HCT116 (cell line): ENCODE data around the gene ZFAND6. TPM values are rescaled to one million over a fixed set of nuclear protein-coding genes. Genes with fewer than 3 reads are reported as not detected.

ENCODE experiments used
- ATAC-seq: fragments of 200-7000 bp; cut with Tn5 transposase; 2 replicates; pipeline ENCODE4 v1.9.1; 2020; ENCODE audit warnings: mild to moderate bottlenecking, moderate library complexity
- BruUV-seq: library from RNA; stranded (reverse); fragments of 400-500 nt; replicated peaks from 2 replicates; lab custom pipeline; 2021; lab: Mats Ljungman, UMichigan
- CTCF ChIA-PET: fragments of 300-600 bp; sonication (Branson Sonifier 250); formaldehyde crosslinking; loops from one replicate; lab custom pipeline; 2021; ENCODE audit warnings: antibody characterized with exemption; lab: Charles Lee
- POLR2A ChIA-PET: fragments of 300-600, 350-600 bp; sonication (Branson Sonifier 250); formaldehyde crosslinking; loops from one replicate; lab custom pipeline; 2021; ENCODE audit warnings: antibody characterized with exemption; lab: Charles Lee
- RAD21 ChIA-PET, 2 experiments: fragments of 300-600 bp; sonication (Branson Sonifier 250); formaldehyde crosslinking; loops; one replicate each; lab custom pipeline; 2023; ENCODE audit warnings: low total read pairs in 2 of 2; ENCODE audit not compliant: uncharacterized antibody in 2 of 2, unreplicated experiment in 2 of 2, low non-redundant PET in 1 of 2; lab: Charles Lee
- DNase-seq: peaks from one replicate; pipeline ENCODE4 v3.0.0-alpha.2; 2010; ENCODE audit warnings: low read depth, low spot score
- H2AFZ ChIP-seq: fragments of 200-600 bp; shearing (Covaris generic), sonication (generic); 2 replicates; pipeline ENCODE4 v1.6.1; 2017; ENCODE audit warnings: low read depth, mixed run types, mixed read lengths, antibody characterized with exemption, low read length; ENCODE audit not compliant: poor library complexity, severe bottlenecking
- H3K27ac ChIP-seq: 2 replicates; pipeline ENCODE4 v1.5.1; 2012; ENCODE audit warnings: low read depth, low read length
- H3K27me3 ChIP-seq: fragments of 200-600 bp; sonication (generic); 2 replicates; pipeline ENCODE4 v1.6.1; 2016; ENCODE audit warnings: mixed run types, low read length, mixed read lengths; ENCODE audit not compliant: insufficient read depth
- H3K36me3 ChIP-seq, 2 experiments: fragments of 200-500 bp in 1 of 2; fragments of 200-600 bp in 1 of 2; sonication (Bioruptor generic) in 1 of 2; sonication (generic) in 1 of 2; 2 replicates each; pipeline versions ENCODE4 v1.5.1 to v1.6.1; 2014 to 2016; ENCODE audit warnings: low read length in 2 of 2, inconsistent platforms in 1 of 2, mixed read lengths in 1 of 2, mixed run types in 1 of 2; ENCODE audit not compliant: insufficient read depth in 2 of 2, control insufficient read depth in 1 of 2
- H3K4me1 ChIP-seq, 2 experiments: fragments of 200-600 bp in 1 of 2; sonication (generic) in 1 of 2; 2 replicates each; pipeline versions ENCODE4 v1.5.1 to v1.6.1; 2012 to 2017; ENCODE audit warnings: low read length in 2 of 2, inconsistent platforms in 1 of 2, mild to moderate bottlenecking in 1 of 2, mixed read lengths in 1 of 2, mixed run types in 1 of 2, moderate library complexity in 1 of 2; ENCODE audit not compliant: insufficient read depth in 2 of 2, control insufficient read depth in 1 of 2
- H3K4me2 ChIP-seq: fragments of 200-600 bp; sonication (generic); 2 replicates; pipeline ENCODE4 v1.6.1; 2017; ENCODE audit warnings: mixed run types, low read length, mixed read lengths
- H3K4me3 ChIP-seq, 2 experiments: fragments of 200-600 bp in 1 of 2; sonication (generic) in 1 of 2; replicated peaks in 1 of 2; 2 replicates each; pipeline ENCODE4 v1.5.1; 2011 to 2016; ENCODE audit warnings: low read length in 2 of 2, control low read depth in 1 of 2, low read depth in 1 of 2, mild to moderate bottlenecking in 1 of 2, mixed read lengths in 1 of 2, mixed run types in 1 of 2
- H3K79me2 ChIP-seq: fragments of 200-600 bp; sonication (generic); 2 replicates; pipeline ENCODE4 v1.6.1; 2017; ENCODE audit warnings: mild to moderate bottlenecking, mixed run types, low read length, moderate library complexity, mixed read lengths; ENCODE audit not compliant: insufficient read depth
- H3K9ac ChIP-seq: fragments of 200-600 bp; sonication (generic); 2 replicates; pipeline ENCODE4 v1.6.1; 2016; ENCODE audit warnings: low read length, mixed read lengths
- H3K9me2 ChIP-seq: fragments of 200-600 bp; sonication (generic), shearing (Covaris generic); 2 replicates; pipeline ENCODE4 v1.6.1; 2017; ENCODE audit warnings: mixed run types, mild to moderate bottlenecking, moderate library complexity; ENCODE audit not compliant: insufficient read depth
- H3K9me3 ChIP-seq, 2 experiments: fragments of 200-500 bp in 1 of 2; fragments of 200-600 bp in 1 of 2; sonication (Bioruptor generic) in 1 of 2; sonication (generic) in 1 of 2; 2 replicates each; pipeline ENCODE4 v1.6.1; 2014 to 2017; ENCODE audit warnings: low read length in 2 of 2, mixed read lengths in 2 of 2, inconsistent platforms in 1 of 2, low read depth in 1 of 2, mild to moderate bottlenecking in 1 of 2, mixed run types in 1 of 2, moderate library complexity in 1 of 2; ENCODE audit not compliant: control insufficient read depth in 1 of 2, insufficient read depth in 1 of 2
- H4K20me1 ChIP-seq: fragments of 200-600 bp; sonication (generic), shearing (Covaris generic); 2 replicates; pipeline ENCODE4 v1.6.1; 2017; ENCODE audit warnings: mixed run types, mild to moderate bottlenecking, moderate library complexity; ENCODE audit not compliant: insufficient read depth
- CEBPB ChIP-seq: IDR thresholded peaks from 2 replicates; pipeline ENCODE4 v1.6.1; 2012; ENCODE audit warnings: low read depth
- EGR1 ChIP-seq: IDR thresholded peaks from 2 replicates; pipeline ENCODE4 v1.6.1; 2012; ENCODE audit warnings: low read depth
- ELF1 ChIP-seq: IDR thresholded peaks from 2 replicates; pipeline ENCODE4 v1.6.1; 2012; ENCODE audit warnings: low read depth, borderline replicate concordance
- EZH2 ChIP-seq: fragments of 200-600 bp; sonication (generic); IDR thresholded peaks from 2 replicates; pipeline ENCODE4 v1.6.1; 2017; ENCODE audit warnings: antibody characterized with exemption, mixed run types
- FOSL1 ChIP-seq: IDR thresholded peaks from 2 replicates; pipeline ENCODE4 v1.6.1; 2012; ENCODE audit warnings: low read depth
- MAX ChIP-seq: IDR thresholded peaks from 2 replicates; pipeline ENCODE4 v1.6.1; 2012
- POLR2A ChIP-seq: IDR thresholded peaks from 2 replicates; pipeline ENCODE4 v1.7.0; 2011; ENCODE audit warnings: borderline replicate concordance; ENCODE audit not compliant: insufficient read depth, insufficient read length; ENCODE audit errors: extremely low read depth
- POLR2AphosphoS5 ChIP-seq: IDR thresholded peaks from 2 replicates; pipeline ENCODE4 v1.6.1; 2011; ENCODE audit warnings: mild to moderate bottlenecking, low read depth, low read length, moderate library complexity
- RAD21 ChIP-seq: IDR thresholded peaks from 2 replicates; pipeline ENCODE4 v1.6.1; 2012; ENCODE audit warnings: low read depth, mild to moderate bottlenecking
- REST ChIP-seq: IDR thresholded peaks from 2 replicates; pipeline ENCODE4 v1.6.1; 2012; ENCODE audit warnings: low read depth
- SIN3A ChIP-seq: IDR thresholded peaks from 2 replicates; pipeline ENCODE4 v1.6.1; 2012; ENCODE audit warnings: low read depth
- SRF ChIP-seq: IDR thresholded peaks from 2 replicates; pipeline ENCODE4 v1.6.1; 2012; ENCODE audit warnings: low read depth
- YY1 ChIP-seq: IDR thresholded peaks from 2 replicates; pipeline ENCODE4 v1.6.1; 2011; ENCODE audit warnings: low read length, low read depth, moderate library complexity, mild to moderate bottlenecking; ENCODE audit not compliant: insufficient replicate concordance; ENCODE audit errors: extremely low read depth
- ZBTB33 ChIP-seq: IDR thresholded peaks from 2 replicates; pipeline ENCODE4 v1.6.1; 2011; ENCODE audit warnings: mild to moderate bottlenecking, low read length, moderate library complexity; ENCODE audit not compliant: insufficient replicate concordance; ENCODE audit errors: extremely low read depth
- ZFX ChIP-seq: fragments of 450-650 bp; IDR thresholded peaks from 2 replicates; pipeline ENCODE4 v1.6.1; 2017
- ZNF274 ChIP-seq: fragments of 200-500 bp; sonication (Bioruptor generic); IDR thresholded peaks from 2 replicates; pipeline ENCODE4 v1.6.1; 2014; ENCODE audit warnings: mild to moderate bottlenecking, low read depth, low read length, inconsistent platforms
- intact Hi-C: fragments of 100-400 bp; cut with micrococcal nuclease; formaldehyde crosslinking; loops from 2 replicates; pipeline ENCODE4 v1.10.0; 2022
- total RNA-seq: library from RNA; stranded (reverse); gene quantifications from one replicate; pipeline ENCODE4 v1.2.1, GENCODE V29; 2021; ENCODE audit not compliant: unreplicated experiment
- TF ChIP-seq, protein P1 (sequence below): IDR thresholded peaks from 2 replicates; pipeline ENCODE4 v1.6.1; 2012
- TF ChIP-seq, protein P2 (sequence below), 3 experiments: fragments of 200-600 bp in 1 of 3; sonication (generic) in 1 of 3; IDR thresholded peaks in 2 of 3; conservative IDR thresholded peaks in 1 of 3; 2 replicates each; pipeline ENCODE4 v1.5.1; 2012 to 2017; ENCODE audit warnings: low read depth in 2 of 3, low read length in 2 of 3, antibody characterized with exemption in 1 of 3, borderline replicate concordance in 1 of 3, control low read depth in 1 of 3, mild to moderate bottlenecking in 1 of 3, mixed read lengths in 1 of 3, mixed run types in 1 of 3, moderate library complexity in 1 of 3; ENCODE audit not compliant: insufficient read depth in 1 of 3

Gene ZFAND6
- total RNA-seq, 1 experiment from 2014 or later = 51.3 TPM

DNA sequence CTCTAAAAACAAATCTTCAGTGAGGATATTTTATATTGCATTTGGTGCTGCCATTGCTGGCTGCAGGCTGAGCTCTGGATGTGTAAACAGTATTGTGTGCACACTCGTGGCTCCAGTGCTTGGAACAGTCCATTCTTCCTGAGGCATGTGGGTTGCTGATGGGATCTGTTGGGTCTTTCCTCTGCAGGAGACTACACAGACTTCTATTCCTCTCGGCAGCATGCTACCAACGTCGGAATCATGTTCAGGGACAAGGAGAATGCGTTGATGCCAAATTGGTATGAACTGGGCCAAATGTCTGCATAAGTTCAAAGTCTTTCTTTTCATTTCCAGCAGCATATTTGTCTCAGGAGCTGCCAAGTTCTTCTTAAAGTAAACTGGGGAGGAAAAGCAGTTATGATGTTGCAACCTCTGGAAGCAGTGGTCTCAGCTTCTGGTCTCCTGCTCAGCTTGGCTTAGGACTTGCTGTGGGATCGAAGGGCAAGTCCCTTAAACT, 102.6 kb downstream of the ZFAND6 start:
- TF ChIP-seq EGR1 (no peak), CEBPB (no peak), MAX (no peak), ZBTB33 (no peak), EZH2 (no peak), SIN3A (no peak), ZFX (no peak), REST (no peak), FOSL1 (no peak), RAD21 (no peak), SRF (no peak), POLR2A (no peak), ELF1 (no peak), POLR2AphosphoS5 (no peak), YY1 (no peak), ZNF274 (no peak)
- TF ChIP-seq, protein P1, sequence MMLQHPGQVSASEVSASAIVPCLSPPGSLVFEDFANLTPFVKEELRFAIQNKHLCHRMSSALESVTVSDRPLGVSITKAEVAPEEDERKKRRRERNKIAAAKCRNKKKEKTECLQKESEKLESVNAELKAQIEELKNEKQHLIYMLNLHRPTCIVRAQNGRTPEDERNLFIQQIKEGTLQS = no peak
- TF ChIP-seq, protein P2, sequence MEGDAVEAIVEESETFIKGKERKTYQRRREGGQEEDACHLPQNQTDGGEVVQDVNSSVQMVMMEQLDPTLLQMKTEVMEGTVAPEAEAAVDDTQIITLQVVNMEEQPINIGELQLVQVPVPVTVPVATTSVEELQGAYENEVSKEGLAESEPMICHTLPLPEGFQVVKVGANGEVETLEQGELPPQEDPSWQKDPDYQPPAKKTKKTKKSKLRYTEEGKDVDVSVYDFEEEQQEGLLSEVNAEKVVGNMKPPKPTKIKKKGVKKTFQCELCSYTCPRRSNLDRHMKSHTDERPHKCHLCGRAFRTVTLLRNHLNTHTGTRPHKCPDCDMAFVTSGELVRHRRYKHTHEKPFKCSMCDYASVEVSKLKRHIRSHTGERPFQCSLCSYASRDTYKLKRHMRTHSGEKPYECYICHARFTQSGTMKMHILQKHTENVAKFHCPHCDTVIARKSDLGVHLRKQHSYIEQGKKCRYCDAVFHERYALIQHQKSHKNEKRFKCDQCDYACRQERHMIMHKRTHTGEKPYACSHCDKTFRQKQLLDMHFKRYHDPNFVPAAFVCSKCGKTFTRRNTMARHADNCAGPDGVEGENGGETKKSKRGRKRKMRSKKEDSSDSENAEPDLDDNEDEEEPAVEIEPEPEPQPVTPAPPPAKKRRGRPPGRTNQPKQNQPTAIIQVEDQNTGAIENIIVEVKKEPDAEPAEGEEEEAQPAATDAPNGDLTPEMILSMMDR (IDR thresholded peaks at IDR 0.05 in 2 of 3, conservative IDR thresholded peaks at IDR 0.05 in 1 of 3; ENCODE audit: borderline replicate concordance in 1 of 3, insufficient read depth in 1 of 3, low read depth in 2 of 3, low read length in 2 of 3) = no peak
- no peaks in the 10 kb centered on the region for H3K27me3 ChIP-seq
- H3K9me2 ChIP-seq = no peaks in the 10 kb centered on the region
- 0 out of 4 replicates have a peak, but pooled peaks cover 0 to 2% of the 10 kb centered on the region in 2 experiments for H3K36me3 ChIP-seq
- ATAC-seq (no peak), DNase-seq (no peak)
- ChIA-PET CTCF (no interaction called here), RAD21 (no interaction called here), POLR2A (no interaction called here)
- no peaks in the 10 kb centered on the region for H3K79me2 ChIP-seq
- no peak overlapping the region for H2AFZ ChIP-seq
- H3K9me3 ChIP-seq = no peaks in the 10 kb centered on the region
- no peak overlapping the region for H3K4me3 ChIP-seq
- BruUV-seq = no TSS peak
- intact Hi-C loops = no loop called here
- H3K9ac ChIP-seq = no peak overlapping the region
- H4K20me1 ChIP-seq = no peaks in the 10 kb centered on the region
- H3K27ac ChIP-seq = no peak overlapping the region
- no peak overlapping the region for H3K4me2 ChIP-seq
- peaks cover 0 to 6% of the 10 kb centered on the region in 2 experiments; a peak in 1 of 4 replicates for H3K4me1 ChIP-seq
